OCI-LY1 (cell line): ENCODE results near the gene CSMD2.

ENCODE experiments used
- H2AFZ ChIP-seq: fragments of 200-600 bp; sonication (generic), shearing (Covaris generic); 2 replicates; pipeline ENCODE4 v1.6.0; 2014; ENCODE audit warnings: antibody characterized with exemption, mild to moderate bottlenecking, low read length
- H3F3A ChIP-seq: fragments of 200-600 bp; sonication (generic), shearing (Covaris generic); 2 replicates; pipeline ENCODE4 v1.6.0; 2014; ENCODE audit warnings: mild to moderate bottlenecking, antibody characterized with exemption, low read length, moderate library complexity; ENCODE audit not compliant: insufficient read depth
- H3K27ac ChIP-seq: fragments of 200-600 bp; sonication (generic); 2 replicates; pipeline ENCODE4 v1.5.1; 2014; ENCODE audit warnings: low read length, mixed run types, mild to moderate bottlenecking, low read depth; ENCODE audit not compliant: poor library complexity, severe bottlenecking
- H3K27me3 ChIP-seq: fragments of 200-600 bp; sonication (generic); 2 replicates; pipeline ENCODE4 v1.6.0; 2014; ENCODE audit warnings: antibody characterized with exemption, mild to moderate bottlenecking, low read length, moderate library complexity; ENCODE audit not compliant: insufficient read depth
- H3K36me3 ChIP-seq: fragments of 200-600 bp; sonication (generic); 2 replicates; pipeline ENCODE4 v1.6.1; 2014; ENCODE audit warnings: mild to moderate bottlenecking, antibody characterized with exemption, low read length, moderate library complexity, mixed read lengths; ENCODE audit not compliant: insufficient read depth
- H3K4me1 ChIP-seq: fragments of 200-600 bp; sonication (generic); 2 replicates; pipeline ENCODE4 v1.5.1; 2014; ENCODE audit warnings: mild to moderate bottlenecking, low read length, moderate library complexity; ENCODE audit not compliant: insufficient read depth, severe bottlenecking
- H3K4me2 ChIP-seq: fragments of 200-600 bp; sonication (generic), shearing (Covaris generic); 2 replicates; pipeline ENCODE4 v1.6.1; 2014; ENCODE audit warnings: low read length
- H3K4me3 ChIP-seq: fragments of 200-600 bp; sonication (generic); 2 replicates; pipeline ENCODE4 v1.5.1; 2014; ENCODE audit warnings: low read length, low read depth, mild to moderate bottlenecking, mixed read lengths; ENCODE audit not compliant: poor library complexity, severe bottlenecking
- H3K79me2 ChIP-seq: fragments of 200-600 bp; shearing (Covaris generic); 2 replicates; pipeline ENCODE4 v1.6.1; 2016; ENCODE audit warnings: mixed run types, low read length, mixed read lengths; ENCODE audit not compliant: insufficient read depth
- H3K9ac ChIP-seq: fragments of 200-600 bp; sonication (generic), shearing (Covaris generic); 2 replicates; pipeline ENCODE4 v1.6.1; 2014; ENCODE audit warnings: mild to moderate bottlenecking, low read length, mixed read lengths
- H3K9me2 ChIP-seq: fragments of 200-600 bp; sonication (generic), shearing (Covaris generic); 2 replicates; pipeline ENCODE4 v1.6.1; 2014; ENCODE audit warnings: low read depth, mild to moderate bottlenecking, low read length, mixed read lengths
- H3K9me3 ChIP-seq: fragments of 200-600 bp; shearing (Covaris generic); 2 replicates; pipeline ENCODE4 v1.6.1; 2014; ENCODE audit warnings: low read length, mixed read lengths
- H4K20me1 ChIP-seq: fragments of 200-600 bp; sonication (generic), shearing (Covaris generic); 2 replicates; pipeline ENCODE4 v1.6.0; 2016; ENCODE audit warnings: mild to moderate bottlenecking, low read length; ENCODE audit not compliant: insufficient read depth
- EZH2 ChIP-seq: fragments of 200-600 bp; sonication (generic), shearing (Covaris generic); IDR thresholded peaks from 2 replicates; pipeline ENCODE4 v1.8.0; 2017; ENCODE audit warnings: borderline replicate concordance, mixed run types, mild to moderate bottlenecking, antibody characterized with exemption, low read length, moderate library complexity, mixed read lengths
- TF ChIP-seq, protein P1 (sequence below): fragments of 200-600 bp; sonication (generic), shearing (Covaris generic); IDR thresholded peaks from 2 replicates; pipeline ENCODE4 v1.5.1; 2017; ENCODE audit warnings: mild to moderate bottlenecking, antibody characterized with exemption, low read length, moderate library complexity, mixed read lengths

The CSMD2 gene

DNA sequence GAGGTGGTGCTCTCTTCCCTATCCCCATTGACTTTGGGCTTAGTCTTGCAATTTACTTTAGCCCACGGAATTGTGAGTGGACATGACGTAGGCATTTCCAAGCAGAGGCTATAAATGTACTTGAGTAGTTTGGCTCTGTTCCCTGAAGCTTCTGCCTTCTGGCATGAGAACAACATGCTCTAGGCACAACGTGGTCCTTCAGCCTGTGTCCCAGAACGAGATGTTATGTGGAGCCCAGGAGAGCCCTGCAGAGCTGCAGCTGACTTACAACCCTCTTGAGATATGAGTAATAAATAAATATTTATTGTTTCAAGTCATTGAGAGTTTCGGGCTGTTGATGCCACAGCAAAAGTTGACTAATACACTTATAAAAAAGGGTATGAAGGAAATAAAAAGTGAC, 406.3 kb downstream of the CSMD2 start:
- H3K4me3 ChIP-seq, result no peak overlapping the region
- no peak overlapping the region for H3K9ac ChIP-seq
- no peaks in the 10 kb centered on the region for H3F3A ChIP-seq
- no peaks in the 10 kb centered on the region for H3K4me1 ChIP-seq
- TF ChIP-seq, protein P1, sequence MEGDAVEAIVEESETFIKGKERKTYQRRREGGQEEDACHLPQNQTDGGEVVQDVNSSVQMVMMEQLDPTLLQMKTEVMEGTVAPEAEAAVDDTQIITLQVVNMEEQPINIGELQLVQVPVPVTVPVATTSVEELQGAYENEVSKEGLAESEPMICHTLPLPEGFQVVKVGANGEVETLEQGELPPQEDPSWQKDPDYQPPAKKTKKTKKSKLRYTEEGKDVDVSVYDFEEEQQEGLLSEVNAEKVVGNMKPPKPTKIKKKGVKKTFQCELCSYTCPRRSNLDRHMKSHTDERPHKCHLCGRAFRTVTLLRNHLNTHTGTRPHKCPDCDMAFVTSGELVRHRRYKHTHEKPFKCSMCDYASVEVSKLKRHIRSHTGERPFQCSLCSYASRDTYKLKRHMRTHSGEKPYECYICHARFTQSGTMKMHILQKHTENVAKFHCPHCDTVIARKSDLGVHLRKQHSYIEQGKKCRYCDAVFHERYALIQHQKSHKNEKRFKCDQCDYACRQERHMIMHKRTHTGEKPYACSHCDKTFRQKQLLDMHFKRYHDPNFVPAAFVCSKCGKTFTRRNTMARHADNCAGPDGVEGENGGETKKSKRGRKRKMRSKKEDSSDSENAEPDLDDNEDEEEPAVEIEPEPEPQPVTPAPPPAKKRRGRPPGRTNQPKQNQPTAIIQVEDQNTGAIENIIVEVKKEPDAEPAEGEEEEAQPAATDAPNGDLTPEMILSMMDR, result no peak
- TF ChIP-seq EZH2, result no peak
- no peaks in the 10 kb centered on the region for H3K9me2 ChIP-seq
- no peaks in the 10 kb centered on the region for H3K27me3 ChIP-seq
- H3K27ac ChIP-seq, result no peak overlapping the region
- no peaks in the 10 kb centered on the region for H3K79me2 ChIP-seq
- H3K4me2 ChIP-seq, result no peak overlapping the region
- H2AFZ ChIP-seq, result no peak overlapping the region
- no peaks in the 10 kb centered on the region for H3K9me3 ChIP-seq
- H4K20me1 ChIP-seq, result no peaks in the 10 kb centered on the region
- H3K36me3 ChIP-seq, result no peaks in the 10 kb centered on the region

DNA sequence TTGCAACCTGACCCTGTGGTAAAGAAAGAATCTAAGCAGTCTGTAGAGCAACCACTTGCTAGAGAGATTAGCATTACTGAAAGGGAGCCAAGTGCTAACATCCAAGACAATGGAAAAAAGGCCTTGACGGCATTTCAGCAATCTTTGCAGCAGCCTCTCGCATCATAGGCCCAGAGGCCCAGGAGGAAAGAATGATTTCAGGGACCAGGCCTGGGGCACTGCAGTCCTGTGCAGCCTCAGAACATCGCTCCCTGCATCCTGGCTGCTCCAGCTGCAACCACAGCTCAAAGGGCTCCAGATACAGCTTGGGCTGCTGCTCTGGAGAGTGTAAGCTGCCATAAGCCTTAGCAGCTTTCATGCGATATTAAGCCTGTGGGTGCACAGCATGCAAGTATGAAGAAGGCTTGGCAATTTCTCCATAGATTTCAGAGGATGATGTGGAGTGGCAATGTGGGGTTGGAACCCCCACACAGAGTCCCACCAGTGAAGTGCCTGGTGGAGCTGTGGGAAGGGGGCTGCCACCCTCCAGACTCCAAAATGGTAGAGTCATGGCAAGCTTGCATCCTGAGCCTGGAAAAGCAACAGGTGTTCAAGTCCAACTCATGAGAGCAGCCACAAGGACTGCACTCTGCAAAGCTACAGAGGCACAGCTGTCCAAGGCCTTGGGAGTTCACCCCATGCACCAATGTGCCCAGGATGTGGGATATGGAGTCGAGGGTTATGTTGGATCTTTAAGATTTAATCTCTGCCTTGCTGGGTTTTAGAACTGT, 411.8 kb downstream of the CSMD2 start:
- Histone ChIP-seq H3K9me2 (no peaks in the 10 kb centered on the region), H3F3A (no peaks in the 10 kb centered on the region), H3K9me3 (no peaks in the 10 kb centered on the region), H4K20me1 (no peaks in the 10 kb centered on the region), H3K27ac (no peak overlapping the region), H3K9ac (no peak overlapping the region), H3K4me3 (no peak overlapping the region), H3K4me2 (no peak overlapping the region), H3K27me3 (no peaks in the 10 kb centered on the region), H2AFZ (no peak overlapping the region), H3K36me3 (no peaks in the 10 kb centered on the region), H3K79me2 (no peaks in the 10 kb centered on the region), H3K4me1 (no peaks in the 10 kb centered on the region)
- no peak for TF ChIP-seq EZH2
- TF ChIP-seq, protein P1, result no peak

DNA sequence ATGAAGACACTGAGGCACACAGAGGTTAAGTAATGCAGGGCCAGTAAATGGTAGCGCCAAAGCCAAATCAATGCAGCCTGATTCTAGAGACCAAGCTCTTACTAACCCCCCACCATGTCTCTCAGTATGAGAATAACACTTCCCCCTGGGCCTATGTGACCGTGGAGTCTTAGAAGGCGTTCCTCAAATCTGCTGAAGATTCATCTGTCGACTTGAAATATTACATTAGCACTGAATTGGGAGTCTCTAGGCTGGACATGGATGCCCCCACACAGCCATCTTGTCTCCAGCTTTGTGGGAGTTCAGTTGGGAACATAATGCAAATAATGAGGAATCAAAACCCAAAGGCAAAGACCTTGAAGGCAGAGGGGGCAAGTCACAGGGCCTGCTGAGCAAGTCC, 419.1 kb downstream of the CSMD2 start:
- TF ChIP-seq EZH2, result no peak
- TF ChIP-seq, protein P1, result no peak
- H3K4me3 ChIP-seq, result no peak overlapping the region
- H3K4me1 ChIP-seq, result no peaks in the 10 kb centered on the region
- no peak overlapping the region for H3K27ac ChIP-seq
- no peaks in the 10 kb centered on the region for H3K9me2 ChIP-seq
- H4K20me1 ChIP-seq, result no peaks in the 10 kb centered on the region
- no peaks in the 10 kb centered on the region for H3K36me3 ChIP-seq
- H3K4me2 ChIP-seq, result no peak overlapping the region
- H3K27me3 ChIP-seq, result no peaks in the 10 kb centered on the region
- no peaks in the 10 kb centered on the region for H3K9me3 ChIP-seq
- H2AFZ ChIP-seq, result no peak overlapping the region
- H3F3A ChIP-seq, result no peaks in the 10 kb centered on the region
- no peak overlapping the region for H3K9ac ChIP-seq
- no peaks in the 10 kb centered on the region for H3K79me2 ChIP-seq
